LNCaP clone FGC (cell line): ENCODE results near the gene UQCC2.

ENCODE experiments used
- DNase-seq: peaks from one replicate; pipeline ENCODE4 v3.0.0-alpha.2; 2011; ENCODE audit warnings: low read depth
- H3K4me3 ChIP-seq: 2 replicates; pipeline ENCODE4 v1.5.1; 2011; ENCODE audit warnings: mild to moderate bottlenecking, low read depth, low read length, control low read depth
- CTCF ChIP-seq: IDR thresholded peaks from 2 replicates; pipeline ENCODE4 v1.5.1; 2012; ENCODE audit warnings: mild to moderate bottlenecking; ENCODE audit not compliant: control insufficient read depth, insufficient read depth; ENCODE audit errors: extremely low read depth

The UQCC2 gene

GRCh38 chr6:33658982-33659689 lies 52.4 kb downstream of the UQCC2 start:
- no peak overlapping the region for H3K4me3 ChIP-seq
- no peak for DNase-seq
- TF ChIP-seq CTCF = no peak

- no peak overlapping the region for H3K4me3 ChIP-seq
- no peak for DNase-seq
- no peak for TF ChIP-seq CTCF
These were observed 54.7 kb downstream of the UQCC2 start for GRCh38 chr6:33656844-33657243.

- no peak overlapping the region for H3K4me3 ChIP-seq
- no peak for DNase-seq
These were observed 56.5 kb downstream of the UQCC2 start for GRCh38 chr6:33654831-33655554.

GRCh38 chr6:33652002-33652401 lies 59.5 kb downstream of the UQCC2 start:
- TF ChIP-seq CTCF = no peak
- no peak for DNase-seq
- H3K4me3 ChIP-seq = no peak overlapping the region

More at GRCh38 chr6:33654831-33655554, 56.5 kb downstream of the UQCC2 start:
- no peak for TF ChIP-seq CTCF

GRCh38 chr6:33651403-33651802 lies 60.1 kb downstream of the UQCC2 start:
- no peak overlapping the region for H3K4me3 ChIP-seq
- no peak for TF ChIP-seq CTCF
- no peak for DNase-seq
